K562 (cell line): ENCODE results near the gene PCDH19. TPM values are rescaled to one million over a fixed set of nuclear protein-coding genes. Genes with fewer than 3 reads are reported as not detected.

Experiments used
- ATAC-seq: fragments of 200-7000 bp; cut with Tn5 transposase; 3 replicates; pipeline ENCODE4 v1.9.1; 2020; ENCODE audit warnings: moderate library complexity
- Bru-seq: library from RNA; stranded (reverse); fragments of 400-500 nt; gene quantifications from one replicate; lab custom pipeline; 2021; lab: Mats Ljungman, UMichigan
- BruChase-seq, 2 experiments: library from RNA; stranded (reverse); fragments of 400-500 nt; gene quantifications; one replicate each; lab custom pipeline; 2021; lab: Mats Ljungman, UMichigan
- BruUV-seq: library from RNA; stranded (reverse); fragments of 400-500 nt; replicated peaks from 2 replicates; lab custom pipeline; 2021; lab: Mats Ljungman, UMichigan
- CTCF ChIA-PET: fragments of 300-600 bp; formaldehyde crosslinking; extraction: SDS; loops from one replicate; lab custom pipeline; 2021; ENCODE audit warnings: low intra/inter-chr PET ratio; lab: Yijun Ruan, JAX
- POLR2A ChIA-PET: fragments of 300-600, 350-650 bp; sonication (Branson Sonifier 250); formaldehyde crosslinking; extraction: SDS; loops from one replicate; lab custom pipeline; 2021; ENCODE audit warnings: antibody characterized with exemption, inconsistent platforms; lab: Yijun Ruan, JAX
- DNase-seq, 4 experiments: peaks; one replicate each; pipeline versions ENCODE4 v3.0.0 to v3.0.0-alpha.2; 2011 to 2018; ENCODE audit warnings: low spot score in 3 of 4, mixed read lengths in 3 of 4; ENCODE audit errors: extremely low read depth in 1 of 4
- FAIRE-seq: peaks from 2 replicates; lab custom pipeline; 2011; peaks lifted over from hg19 to GRCh38; lab: Jason Lieb, UNC
- H2AFZ ChIP-seq: 2 replicates; pipeline ENCODE4 v1.6.0; 2011; ENCODE audit warnings: low read depth, low read length, control low read depth, inconsistent platforms
- H3K27ac ChIP-seq: fragments of 200-600 bp; 3 replicates; pipeline ENCODE4 v1.8.0; 2011; ENCODE audit warnings: low read depth, mild to moderate bottlenecking, control low read depth, inconsistent platforms, low read length, moderate library complexity, mixed read lengths; ENCODE audit errors: extremely low read depth
- H3K27me3 ChIP-seq, 2 experiments: fragments of 300-600 bp in 1 of 2; 2 replicates in 1 of 2; 3 replicates in 1 of 2; pipeline versions ENCODE4 v1.6.0 to v1.8.0; 2011; ENCODE audit warnings: inconsistent platforms in 2 of 2, low read length in 2 of 2, mild to moderate bottlenecking in 1 of 2, mixed read lengths in 1 of 2, moderate library complexity in 1 of 2; ENCODE audit not compliant: control insufficient read depth in 2 of 2, insufficient read depth in 2 of 2
- H3K36me3 ChIP-seq: fragments of 300-600 bp; 3 replicates; pipeline ENCODE4 v1.8.0; 2011; ENCODE audit warnings: mild to moderate bottlenecking, low read length, inconsistent platforms; ENCODE audit not compliant: control insufficient read depth, insufficient read depth
- H3K4me1 ChIP-seq, 2 experiments: fragments of 200-600 bp in 1 of 2; replicated peaks in 1 of 2; 2 replicates in 1 of 2; 3 replicates in 1 of 2; pipeline versions ENCODE4 v1.5.1 to v1.8.0; 2011; ENCODE audit warnings: inconsistent platforms in 2 of 2, low read length in 2 of 2, mild to moderate bottlenecking in 1 of 2, mixed read lengths in 1 of 2, moderate library complexity in 1 of 2; ENCODE audit not compliant: control insufficient read depth in 2 of 2, insufficient read depth in 2 of 2
- H3K4me2 ChIP-seq: 2 replicates; pipeline ENCODE4 v1.6.1; 2011; ENCODE audit warnings: low read length, control low read depth, inconsistent platforms, mixed read lengths; ENCODE audit not compliant: insufficient read depth
- H3K4me3 ChIP-seq: fragments of 200-600 bp; sonication (generic), shearing (Covaris generic); 2 replicates; pipeline ENCODE4 v1.5.1; 2016; ENCODE audit warnings: control low read depth, inconsistent platforms
- H3K79me2 ChIP-seq: fragments of 200-600 bp; 3 replicates; pipeline ENCODE4 v1.8.0; 2011; ENCODE audit warnings: low read length, inconsistent platforms; ENCODE audit not compliant: control insufficient read depth, insufficient read depth
- H3K9ac ChIP-seq, 2 experiments: 2 replicates each; pipeline versions ENCODE4 v1.6.0 to v1.6.1; 2011; ENCODE audit warnings: low read depth in 2 of 2, low read length in 2 of 2, control low read depth in 1 of 2, inconsistent platforms in 1 of 2, mild to moderate bottlenecking in 1 of 2, mixed read lengths in 1 of 2; ENCODE audit not compliant: insufficient read depth in 1 of 2
- H3K9me1 ChIP-seq: one replicate; pipeline ENCODE4 v1.6.0; 2011; ENCODE audit warnings: inconsistent platforms, mild to moderate bottlenecking, low read length, moderate library complexity; ENCODE audit not compliant: control insufficient read depth, insufficient read depth
- H3K9me3 ChIP-seq: replicated peaks from 2 replicates; pipeline ENCODE4 v1.5.1; 2011; ENCODE audit warnings: low read depth, low read length, inconsistent platforms; ENCODE audit not compliant: control insufficient read depth, insufficient read depth
- H4K20me1 ChIP-seq: replicated peaks from 2 replicates; pipeline ENCODE4 v1.6.1; 2011; ENCODE audit warnings: low read length, inconsistent platforms, mixed read lengths; ENCODE audit not compliant: control insufficient read depth, insufficient read depth
- HBP1 ChIP-seq: fragments of 450-650 bp; formaldehyde crosslinking; IDR thresholded peaks from 2 replicates; pipeline ENCODE4 v1.4.0; 2022; ENCODE audit warnings: missing genetic modification characterization
- MITF ChIP-seq: IDR thresholded peaks from 2 replicates; pipeline ENCODE4 v1.6.1; 2014; ENCODE audit warnings: antibody characterized with exemption
- PCBP2 ChIP-seq: fragments of 200-400 bp; formaldehyde crosslinking; IDR thresholded peaks from 2 replicates; pipeline ENCODE4 v1.6.1; 2018; ENCODE audit warnings: low read length, low read depth, mild to moderate bottlenecking, moderate library complexity; ENCODE audit not compliant: poor library complexity, severe bottlenecking
- PRPF4 ChIP-seq: fragments of 200-400 bp; formaldehyde crosslinking; IDR thresholded peaks from one replicate; pipeline ENCODE4 v1.6.1; 2017; ENCODE audit warnings: low read length, low read depth, mild to moderate bottlenecking; ENCODE audit not compliant: insufficient read depth, poor library complexity, severe bottlenecking
- PTTG1 ChIP-seq: fragments of 450-650 bp; IDR thresholded peaks from 2 replicates; pipeline ENCODE4 v1.6.1; 2016; ENCODE audit warnings: low read depth, mild to moderate bottlenecking, missing genetic modification characterization, missing compliant biosample characterization
- RBM17 ChIP-seq: fragments of 200-400 bp; formaldehyde crosslinking; IDR thresholded peaks from 2 replicates; pipeline ENCODE4 v1.6.1; 2017; ENCODE audit warnings: low read depth, mild to moderate bottlenecking, low read length, borderline replicate concordance
- ZBTB49 ChIP-seq: sonication (generic); formaldehyde crosslinking; IDR thresholded peaks from 2 replicates; pipeline ENCODE4 v1.8.0; 2022; ENCODE audit warnings: missing genetic modification reagents, mild to moderate bottlenecking, borderline replicate concordance
- WGBS: fragments of 100-300 bp; shearing (Covaris generic); methylation state at CpG from one replicate; pipeline ENCODE4 v1.1.6; 2016; ENCODE audit warnings: low coverage, mixed read lengths; ENCODE audit not compliant: insufficient coverage; ENCODE audit errors: missing lambda C conversion rate; 5-methylcytosine and 5-hydroxymethylcytosine counted together
- in situ Hi-C: fragments of 300-500 bp; cut with MboI; formaldehyde crosslinking; loops from 4 replicates; pipeline ENCODE4 v1.15.0; 2018; ENCODE audit warnings: inconsistent platforms, mixed read lengths
- intact Hi-C: fragments of 100-400 bp; cut with micrococcal nuclease; formaldehyde crosslinking; loops from 2 replicates; pipeline ENCODE4 v1.14.2; 2022
- long read RNA-seq, 3 experiments: library from polyadenylated mRNA in 2 of 3; library from RNA in 1 of 3; unstranded in 2 of 3; stranded (forward) in 1 of 3; transcript quantifications; one replicate each; pipeline ENCODE4 v2.0.0, GENCODE V29; 2019 to 2022
- polyA minus RNA-seq, 3 experiments: library from RNA; depleted of rRNA, polyadenylated mRNA; stranded (reverse); fragments of >200 nt; gene quantifications; 2 replicates each; pipeline ENCODE4 v1.2.3, GENCODE V29; 2011
- polyA plus RNA-seq, 8 experiments: library from polyadenylated mRNA; depleted of rRNA in 4 of 8; stranded (reverse) in 5 of 8; unstranded in 3 of 8; fragments of >200 nt; fragmentation: Nextera tagmentation in 2 of 8; fragmentation: Illumina TruSeq in 1 of 8; extraction: Ambion mirVana in 2 of 8; extraction: Trizol in 1 of 8; gene quantifications; 2 replicates each; pipeline versions ENCODE4 v1.2.1 to v1.2.3, GENCODE V29; 2011 to 2014; ENCODE audit warnings: inconsistent platforms in 1 of 8, missing spikeins in 1 of 8
- total RNA-seq, 7 experiments: library from RNA; depleted of rRNA in 6 of 7; stranded (reverse); fragments of >200 nt in 6 of 7; fragmentation: Illumina TruSeq in 2 of 7; extraction: Trizol in 2 of 7; gene quantifications; 2 replicates each; pipeline versions ENCODE4 v1.2.1 to v1.2.3, GENCODE V29; 2011 to 2021; ENCODE audit warnings: low replicate concordance in 1 of 7

The PCDH19 gene
- not detected in 2 replicates for total RNA-seq (2011; cell fraction: chromatin; rRNA removed; ENCODE audit: low replicate concordance)
- total RNA-seq (2011; cell fraction: nucleolus; rRNA removed) = not detected in 2 replicates
- not detected in 2 replicates for total RNA-seq (2011; cell fraction: nucleoplasm; rRNA removed)
- total RNA-seq (2014; rRNA removed) = not detected in 2 replicates
- not detected in 2 replicates for total RNA-seq (2014; rRNA removed; fragmentation: Illumina TruSeq; extraction: Trizol)
- total RNA-seq (2015; rRNA removed; fragmentation: Illumina TruSeq; extraction: Trizol) = not detected in 2 replicates
- not detected in 2 replicates for total RNA-seq (2021)
- not detected in 2 replicates for polyA plus RNA-seq (2011; rRNA removed)
- not detected in 2 replicates for polyA plus RNA-seq (2011; cell fraction: cytosol; rRNA removed)
- polyA plus RNA-seq (2011; cell fraction: nucleus; rRNA removed) = not detected in 2 replicates
- not detected in 2 replicates for polyA plus RNA-seq (2012)
- polyA plus RNA-seq (2014; fragmentation: Illumina TruSeq; extraction: Trizol) = not detected in 2 replicates
- polyA plus RNA-seq (2014; fragmentation: Nextera tagmentation; extraction: Ambion mirVana) = not detected
- polyA plus RNA-seq (2014; rRNA removed) = not detected in 2 replicates
- not detected in 2 replicates for polyA minus RNA-seq (2011; rRNA and poly(A)+ RNA removed)
- polyA minus RNA-seq (2011; cell fraction: cytosol; rRNA and poly(A)+ RNA removed) = not detected in 2 replicates
- polyA minus RNA-seq (2011; cell fraction: nucleus; rRNA and poly(A)+ RNA removed) = not detected in 2 replicates
- not detected for Bru-seq, nascent RNA
- percentile 1 among the genes with signal in this experiment for BruChase-seq, experiment 1, labeled RNA remaining after a 2-hour chase
- BruChase-seq, experiment 2, labeled RNA remaining after a 6-hour chase = not detected
- long read RNA-seq, experiment 1 = 0 reads
- long read RNA-seq, experiment 2 = 0 reads
- long read RNA-seq, experiment 3 = 0 reads

- DNase-seq = peak in 1 of 4 experiments; percentile 8
- no peak for TF ChIP-seq PRPF4
- TF ChIP-seq RBM17 = no peak
- TF ChIP-seq ZBTB49 (CRISPR knock-in tag) = no peak
- TF ChIP-seq HBP1 (CRISPR knock-in tag) = no peak
- no peak for TF ChIP-seq PCBP2
- no peak for TF ChIP-seq MITF
- no peak for TF ChIP-seq PTTG1 (tag)
These were observed at the start of gene PCDH19 for GRCh38 chrX:100409610-100410590. TSS of gene PCDH19 (minus strand) at chrX:100410273. CDS start at chrX:100408597, 1,676 bp downstream.

More at GRCh38 chrX:100409610-100410590, at the start of gene PCDH19:
- WGBS = 22% methylated on average over 6 of the region's 91 CpGs
- no peak for FAIRE-seq
- in situ Hi-C loops = no loop called here
- ChIA-PET POLR2A (no interaction called here), CTCF (no interaction called here)
- no peak within 1 kb of the TSS for H3K27ac ChIP-seq
- H3K4me1 ChIP-seq = no peaks in the 10 kb centered on the region
- ATAC-seq = no peak
- BruUV-seq = no TSS peak
- H3K9me1 ChIP-seq = no peaks in the 10 kb centered on the region
- no peaks in the 10 kb centered on the region for H3K27me3 ChIP-seq
- no peak within 1 kb of the TSS for H3K9ac ChIP-seq
- no peak within 1 kb of the TSS for H3K4me2 ChIP-seq
- no peaks in the 10 kb centered on the region for H3K36me3 ChIP-seq
- no peaks in the 10 kb centered on the region for H3K9me3 ChIP-seq
- intact Hi-C loops = no loop called here
- H2AFZ ChIP-seq = no peak within 1 kb of the TSS
- no peaks in the 10 kb centered on the region for H3K79me2 ChIP-seq
- no peaks in the 10 kb centered on the region for H4K20me1 ChIP-seq
- H3K4me3 ChIP-seq = no peak within 1 kb of the TSS
